Measurements from ENCODE around the gene NPIPB9. TPM values are rescaled to one million over a fixed set of nuclear protein-coding genes. Genes with fewer than 3 reads are reported as not detected.
A peak's percentile ranks its signal among the peaks of the same experiment; 100 is the strongest.
"Not testable (repeated sequence)": the region's sequence is repeated elsewhere in the genome, so short reads cannot be mapped to it uniquely, and the experiment has no call there.

NPIPB9 gene
- total RNA-seq (2012; rRNA removed) (0.56 TPM in 1 of 2 replicates, not detected in the other), polyA plus RNA-seq (2012; rRNA removed) (0.11 and 0.15 TPM in 2 replicates), Bru-seq, nascent RNA (percentile 36 among the genes with signal in this experiment), BruChase-seq, experiment 1, labeled RNA remaining after a 6-hour chase (percentile 53 among the genes with signal in this experiment), BruChase-seq, experiment 2, labeled RNA remaining after a 2-hour chase (percentile 49 among the genes with signal in this experiment)
- polyA plus RNA-seq (2012; cell fraction: cytosol; rRNA removed) = 0.02 TPM in 1 of 2 replicates, not detected in the other
- polyA plus RNA-seq (2012; cell fraction: nucleus; rRNA removed; ENCODE audit: low replicate concordance) = 0.24 and 1.2 TPM in 2 replicates
- long read RNA-seq = 0 reads

- in situ Hi-C loops (cut with MboI; ENCODE audit: low sequenced_read_pairs); H3K4me2 ChIP-seq (ENCODE audit: low read depth, low read length); H3K79me1 ChIP-seq (ENCODE audit: low read depth in 1 of 2, low read length in 2 of 2); H2BK15ac ChIP-seq (ENCODE audit: low read depth, low read length); H2AFZ ChIP-seq (replicated peaks; ENCODE audit: low read length, poor library complexity); H2AK5ac ChIP-seq (ENCODE audit: low read depth, low read length); POLR2A ChIA-PET (ENCODE audit: unreplicated experiment); H4K20me1 ChIP-seq (ENCODE audit: insufficient read depth, low read length); intact Hi-C loops (cut with micrococcal nuclease); H3K14ac ChIP-seq (replicated peaks; ENCODE audit: low read depth, low read length); BruUV-seq (replicated peaks); H3K56ac ChIP-seq (ENCODE audit: extremely low read depth, insufficient read depth, low read length); H2AK9ac ChIP-seq (replicated peaks; ENCODE audit: low read depth, low read length, poor library complexity); H3K23ac ChIP-seq (ENCODE audit: low read depth, low read length); H3K9me3 ChIP-seq (ENCODE audit: control insufficient read depth, insufficient read depth, low read length); dilution Hi-C loops (cut with HindIII; ENCODE audit: low sequenced_read_pairs, unreplicated experiment); H3K4me3 ChIP-seq (ENCODE audit: insufficient read depth, low read depth, low read length); H4K5ac ChIP-seq (ENCODE audit: low read depth, low read length); H2BK20ac ChIP-seq (ENCODE audit: low read depth, low read length); H3K27me3 ChIP-seq (ENCODE audit: control insufficient read depth, insufficient read depth, low read length); H3K36me3 ChIP-seq (ENCODE audit: control insufficient read depth, insufficient read depth, low read length); H3K18ac ChIP-seq (ENCODE audit: low read depth, low read length); H4K91ac ChIP-seq (ENCODE audit: insufficient read depth, low read depth, low read length); H3K9ac ChIP-seq (ENCODE audit: low read depth, low read length); ATAC-seq (ENCODE audit: low read depth); H4K8ac ChIP-seq (ENCODE audit: low read depth in 2 of 2, low read length in 2 of 2); CTCF ChIA-PET; H3K4ac ChIP-seq (ENCODE audit: low read depth, low read length); H2BK120ac ChIP-seq (ENCODE audit: low read depth, low read length); H3K9me1 ChIP-seq (ENCODE audit: insufficient read depth, low read length); H3K27ac ChIP-seq (ENCODE audit: insufficient read depth, low read length); DNase-seq; H2BK5ac ChIP-seq (ENCODE audit: low read depth, low read length, poor library complexity, severe bottlenecking); H3K4me1 ChIP-seq (ENCODE audit: control insufficient read depth, insufficient read depth, low read length): not testable (repeated sequence)
- no CpG with 5 or more reads among the region's 5 CpGs for WGBS, 2 experiments (ENCODE audit: extremely low coverage in 2 of 2, insufficient read length in 1 of 2)
Measured at GRCh38 chr16:28751487-28751886, at the start of gene NPIPB9. Gene NPIPB9 (plus strand): TSS chr16:28751787.

DNA sequence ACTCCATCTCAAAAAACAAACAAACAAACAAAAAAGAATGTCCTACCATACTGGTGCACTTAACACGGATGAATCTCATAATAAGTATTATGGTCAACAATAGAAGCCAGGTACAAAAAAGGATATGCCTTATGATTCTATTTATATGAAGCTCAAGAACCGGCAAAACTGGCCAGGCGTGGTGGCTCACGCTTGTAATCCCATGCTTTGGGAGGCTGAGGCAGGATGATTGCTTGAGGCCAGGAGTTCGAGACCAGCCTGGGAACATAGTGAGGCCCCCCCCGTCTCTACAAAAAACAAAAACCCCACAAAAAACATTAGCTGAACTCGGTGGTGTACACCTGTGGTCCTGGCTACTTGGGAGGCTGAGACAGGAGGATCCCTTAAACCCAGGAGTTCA, 47.3 kb upstream of the NPIPB9 start:
- H3K27ac ChIP-seq (ENCODE audit: insufficient read depth, low read length); H3K4ac ChIP-seq (ENCODE audit: low read depth, low read length); H3K27me3 ChIP-seq (ENCODE audit: control insufficient read depth, insufficient read depth, low read length); H3K23ac ChIP-seq (ENCODE audit: low read depth, low read length); H2BK20ac ChIP-seq (ENCODE audit: low read depth, low read length); H2AK9ac ChIP-seq (replicated peaks; ENCODE audit: low read depth, low read length, poor library complexity); H3K36me3 ChIP-seq (ENCODE audit: control insufficient read depth, insufficient read depth, low read length); H3K56ac ChIP-seq (ENCODE audit: extremely low read depth, insufficient read depth, low read length); H4K5ac ChIP-seq (ENCODE audit: low read depth, low read length); H2AK5ac ChIP-seq (ENCODE audit: low read depth, low read length); H2AFZ ChIP-seq (replicated peaks; ENCODE audit: low read length, poor library complexity); H3K79me1 ChIP-seq (ENCODE audit: low read depth in 1 of 2, low read length in 2 of 2); H3K14ac ChIP-seq (replicated peaks; ENCODE audit: low read depth, low read length); H3K4me3 ChIP-seq (ENCODE audit: insufficient read depth, low read depth, low read length); DNase-seq; H4K91ac ChIP-seq (ENCODE audit: insufficient read depth, low read depth, low read length); intact Hi-C loops (cut with micrococcal nuclease); H2BK15ac ChIP-seq (ENCODE audit: low read depth, low read length); H3K4me2 ChIP-seq (ENCODE audit: low read depth, low read length); H3K18ac ChIP-seq (ENCODE audit: low read depth, low read length); dilution Hi-C loops (cut with HindIII; ENCODE audit: low sequenced_read_pairs, unreplicated experiment); ATAC-seq (ENCODE audit: low read depth); H2BK5ac ChIP-seq (ENCODE audit: low read depth, low read length, poor library complexity, severe bottlenecking); H3K9me3 ChIP-seq (ENCODE audit: control insufficient read depth, insufficient read depth, low read length); in situ Hi-C loops (cut with MboI; ENCODE audit: low sequenced_read_pairs); BruUV-seq (replicated peaks); H3K9ac ChIP-seq (ENCODE audit: low read depth, low read length); POLR2A ChIA-PET (ENCODE audit: unreplicated experiment); H3K4me1 ChIP-seq (ENCODE audit: control insufficient read depth, insufficient read depth, low read length); CTCF ChIA-PET; H4K20me1 ChIP-seq (ENCODE audit: insufficient read depth, low read length); H3K9me1 ChIP-seq (ENCODE audit: insufficient read depth, low read length); H4K8ac ChIP-seq (ENCODE audit: low read depth in 2 of 2, low read length in 2 of 2); H2BK120ac ChIP-seq (ENCODE audit: low read depth, low read length): not testable (repeated sequence)
- WGBS, 2 experiments (ENCODE audit: extremely low coverage in 2 of 2, insufficient read length in 1 of 2) = no CpG with 5 or more reads among the region's 7 CpGs
